Measurements from ENCODE around the gene TSPAN17.

Gene TSPAN17

GRCh38 chr5:176625512-176625911 is 21.8 kb upstream of the TSPAN17 start:
- Histone ChIP-seq H3K4me3 (ENCODE audit: low read depth, low read length) (no peak overlapping the region), H3K36me3 (ENCODE audit: control insufficient read depth, insufficient read depth, low read length) (no peaks in the 10 kb centered on the region), H3K27me3 (ENCODE audit: control insufficient read depth, insufficient read depth, low read length) (peaks cover 32% of the 10 kb centered on the region), H3K9me3 (ENCODE audit: control insufficient read depth, insufficient read depth, low read length) (no peaks in the 10 kb centered on the region), H3K4me1 (ENCODE audit: control insufficient read depth, insufficient read depth, low read length) (peaks cover 2% of the 10 kb centered on the region), H3K9ac (ENCODE audit: low read depth, low read length) (no peak overlapping the region)

- H3K4me3 ChIP-seq (ENCODE audit: low read depth, low read length) = no peak overlapping the region
- no peaks in the 10 kb centered on the region for H3K9me3 ChIP-seq (ENCODE audit: control insufficient read depth, insufficient read depth, low read length)
- H3K9ac ChIP-seq (ENCODE audit: low read depth, low read length) = no peak overlapping the region
- H3K27me3 ChIP-seq (ENCODE audit: control insufficient read depth, insufficient read depth, low read length) = peaks cover 34% of the 10 kb centered on the region
- no peaks in the 10 kb centered on the region for H3K36me3 ChIP-seq (ENCODE audit: control insufficient read depth, insufficient read depth, low read length)
- peaks cover 5% of the 10 kb centered on the region for H3K4me1 ChIP-seq (ENCODE audit: control insufficient read depth, insufficient read depth, low read length)
These were observed 21.1 kb upstream of the TSPAN17 start for GRCh38 chr5:176625966-176626875.

- H3K9ac ChIP-seq (ENCODE audit: low read depth, low read length) = no peak overlapping the region
- no peaks in the 10 kb centered on the region for H3K9me3 ChIP-seq (ENCODE audit: control insufficient read depth, insufficient read depth, low read length)
- H3K4me1 ChIP-seq (ENCODE audit: control insufficient read depth, insufficient read depth, low read length) = peaks cover 7% of the 10 kb centered on the region
- H3K4me3 ChIP-seq (ENCODE audit: low read depth, low read length) = no peak overlapping the region
- peaks cover 39% of the 10 kb centered on the region for H3K27me3 ChIP-seq (ENCODE audit: control insufficient read depth, insufficient read depth, low read length)
- no peaks in the 10 kb centered on the region for H3K36me3 ChIP-seq (ENCODE audit: control insufficient read depth, insufficient read depth, low read length)
These were observed 20.4 kb upstream of the TSPAN17 start for GRCh38 chr5:176626876-176627236.

- no peak overlapping the region for H3K9ac ChIP-seq (ENCODE audit: low read depth, low read length)
- H3K27me3 ChIP-seq (ENCODE audit: control insufficient read depth, insufficient read depth, low read length) = peaks cover 38% of the 10 kb centered on the region
- no peaks in the 10 kb centered on the region for H3K9me3 ChIP-seq (ENCODE audit: control insufficient read depth, insufficient read depth, low read length)
- H3K36me3 ChIP-seq (ENCODE audit: control insufficient read depth, insufficient read depth, low read length) = no peaks in the 10 kb centered on the region
- peaks cover 7% of the 10 kb centered on the region for H3K4me1 ChIP-seq (ENCODE audit: control insufficient read depth, insufficient read depth, low read length)
- no peak overlapping the region for H3K4me3 ChIP-seq (ENCODE audit: low read depth, low read length)
These were observed 19.7 kb upstream of the TSPAN17 start for GRCh38 chr5:176627582-176627981.

GRCh38 chr5:176628406-176629228 is 18.7 kb upstream of the TSPAN17 start:
- H3K4me3 ChIP-seq (ENCODE audit: low read depth, low read length) = peak overlapping the region; percentile 95
- H3K9me3 ChIP-seq (ENCODE audit: control insufficient read depth, insufficient read depth, low read length) = no peaks in the 10 kb centered on the region
- no peak overlapping the region for H3K9ac ChIP-seq (ENCODE audit: low read depth, low read length)
- peaks cover 7% of the 10 kb centered on the region for H3K4me1 ChIP-seq (ENCODE audit: control insufficient read depth, insufficient read depth, low read length)
- peaks cover 46% of the 10 kb centered on the region for H3K27me3 ChIP-seq (ENCODE audit: control insufficient read depth, insufficient read depth, low read length)
- no peaks in the 10 kb centered on the region for H3K36me3 ChIP-seq (ENCODE audit: control insufficient read depth, insufficient read depth, low read length)

- H3K36me3 ChIP-seq (ENCODE audit: control insufficient read depth, insufficient read depth, low read length) = no peaks in the 10 kb centered on the region
- H3K27me3 ChIP-seq (ENCODE audit: control insufficient read depth, insufficient read depth, low read length) = peaks cover 46% of the 10 kb centered on the region
- H3K9me3 ChIP-seq (ENCODE audit: control insufficient read depth, insufficient read depth, low read length) = no peaks in the 10 kb centered on the region
- peak overlapping the region; percentile 95 for H3K4me3 ChIP-seq (ENCODE audit: low read depth, low read length)
- H3K9ac ChIP-seq (ENCODE audit: low read depth, low read length) = no peak overlapping the region
- H3K4me1 ChIP-seq (ENCODE audit: control insufficient read depth, insufficient read depth, low read length) = peaks cover 7% of the 10 kb centered on the region
These were observed 17.9 kb upstream of the TSPAN17 start for GRCh38 chr5:176629317-176629852.

GRCh38 chr5:176629853-176630680 is 17.2 kb upstream of the TSPAN17 start, which contains the start of the genes EIF4E1B and SNCB:
Gene EIF4E1B, plus strand, starts transcription at chr5:176630675. Its CDS starts 12,113 bp downstream, at chr5:176642788.
Gene SNCB, minus strand, starts transcription at chr5:176630534. Its CDS starts 880 bp downstream, at chr5:176629654.
- H3K9me3 ChIP-seq (ENCODE audit: control insufficient read depth, insufficient read depth, low read length) = no peaks in the 10 kb centered on the region

GRCh38 chr5:176630681-176631222 is 16.5 kb upstream of the TSPAN17 start:
- H3K9me3 ChIP-seq (ENCODE audit: control insufficient read depth, insufficient read depth, low read length) = no peaks in the 10 kb centered on the region
- H3K9ac ChIP-seq (ENCODE audit: low read depth, low read length) = no peak overlapping the region
- H3K4me3 ChIP-seq (ENCODE audit: low read depth, low read length) = peak overlapping the region; percentile 95
- peaks cover 48% of the 10 kb centered on the region for H3K27me3 ChIP-seq (ENCODE audit: control insufficient read depth, insufficient read depth, low read length)
- peaks cover 7% of the 10 kb centered on the region for H3K4me1 ChIP-seq (ENCODE audit: control insufficient read depth, insufficient read depth, low read length)
- H3K36me3 ChIP-seq (ENCODE audit: control insufficient read depth, insufficient read depth, low read length) = no peaks in the 10 kb centered on the region

More at GRCh38 chr5:176629853-176630680, 17.2 kb upstream of the TSPAN17 start, which contains the start of the genes EIF4E1B and SNCB:
- Histone ChIP-seq H3K4me1 (ENCODE audit: control insufficient read depth, insufficient read depth, low read length) (peaks cover 7% of the 10 kb centered on the region), H3K36me3 (ENCODE audit: control insufficient read depth, insufficient read depth, low read length) (no peaks in the 10 kb centered on the region), H3K27me3 (ENCODE audit: control insufficient read depth, insufficient read depth, low read length) (peaks cover 46% of the 10 kb centered on the region), H3K9ac (ENCODE audit: low read depth, low read length) (peak within 1 kb of the TSS; percentile 47), H3K4me3 (ENCODE audit: low read depth, low read length) (peak within 1 kb of the TSS; percentile 95)

GRCh38 chr5:176631383-176632200 is 15.7 kb upstream of the TSPAN17 start:
- peaks cover 48% of the 10 kb centered on the region for H3K27me3 ChIP-seq (ENCODE audit: control insufficient read depth, insufficient read depth, low read length)

GRCh38 chr5:176632745-176633144 is 14.5 kb upstream of the TSPAN17 start:
- Histone ChIP-seq H3K27me3 (ENCODE audit: control insufficient read depth, insufficient read depth, low read length) (peaks cover 42% of the 10 kb centered on the region), H3K4me1 (ENCODE audit: control insufficient read depth, insufficient read depth, low read length) (peaks cover 7% of the 10 kb centered on the region), H3K9me3 (ENCODE audit: control insufficient read depth, insufficient read depth, low read length) (no peaks in the 10 kb centered on the region), H3K36me3 (ENCODE audit: control insufficient read depth, insufficient read depth, low read length) (no peaks in the 10 kb centered on the region), H3K9ac (ENCODE audit: low read depth, low read length) (no peak overlapping the region), H3K4me3 (ENCODE audit: low read depth, low read length) (no peak overlapping the region)

More at GRCh38 chr5:176631383-176632200, 15.7 kb upstream of the TSPAN17 start:
- Histone ChIP-seq H3K9ac (ENCODE audit: low read depth, low read length) (no peak overlapping the region), H3K9me3 (ENCODE audit: control insufficient read depth, insufficient read depth, low read length) (no peaks in the 10 kb centered on the region), H3K4me1 (ENCODE audit: control insufficient read depth, insufficient read depth, low read length) (peaks cover 7% of the 10 kb centered on the region), H3K4me3 (ENCODE audit: low read depth, low read length) (peak overlapping the region; percentile 95), H3K36me3 (ENCODE audit: control insufficient read depth, insufficient read depth, low read length) (no peaks in the 10 kb centered on the region)
